C4-2B (cell line): ENCODE measurements around the gene SLC30A2.

Source experiments
- ZFX ChIP-seq: fragments of 450-650 bp; IDR thresholded peaks from 2 replicates; pipeline ENCODE4 v1.6.1; 2017
- TF ChIP-seq, protein P1 (sequence below): fragments of 450-650 bp; conservative IDR thresholded peaks from 2 replicates; pipeline ENCODE4 v1.5.1; 2017; ENCODE audit warnings: mild to moderate bottlenecking

DNA sequence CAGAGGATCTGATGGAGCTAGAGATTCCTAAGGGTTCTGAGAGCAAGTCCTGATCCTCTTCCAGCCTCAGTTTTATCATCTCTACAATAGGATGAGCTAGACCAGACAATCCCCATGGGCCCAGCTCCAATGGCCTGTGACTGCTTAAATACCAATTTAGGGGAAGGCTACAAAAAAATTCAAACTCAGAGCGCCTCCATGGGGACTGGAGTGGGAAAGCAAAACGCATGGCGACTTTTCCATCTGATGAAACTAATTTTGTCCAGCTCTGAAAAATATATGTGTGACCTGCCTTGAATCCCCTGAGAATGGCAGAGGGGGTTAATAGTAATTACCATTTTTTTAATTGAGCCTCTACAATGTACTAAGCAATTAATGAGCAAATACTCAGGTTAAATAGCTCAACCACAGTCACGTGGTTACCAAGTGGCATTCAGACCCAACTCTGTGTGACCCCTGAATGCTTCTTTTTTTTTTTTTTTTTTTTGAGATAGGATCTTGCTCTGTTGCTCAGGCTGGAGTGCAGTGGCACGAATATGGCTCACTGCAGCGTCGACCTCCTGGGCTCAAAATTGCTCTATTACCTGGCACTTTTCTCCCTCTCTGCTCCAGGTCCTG lies 15.9 kb downstream of the SLC30A2 start:
- TF ChIP-seq, protein P1, sequence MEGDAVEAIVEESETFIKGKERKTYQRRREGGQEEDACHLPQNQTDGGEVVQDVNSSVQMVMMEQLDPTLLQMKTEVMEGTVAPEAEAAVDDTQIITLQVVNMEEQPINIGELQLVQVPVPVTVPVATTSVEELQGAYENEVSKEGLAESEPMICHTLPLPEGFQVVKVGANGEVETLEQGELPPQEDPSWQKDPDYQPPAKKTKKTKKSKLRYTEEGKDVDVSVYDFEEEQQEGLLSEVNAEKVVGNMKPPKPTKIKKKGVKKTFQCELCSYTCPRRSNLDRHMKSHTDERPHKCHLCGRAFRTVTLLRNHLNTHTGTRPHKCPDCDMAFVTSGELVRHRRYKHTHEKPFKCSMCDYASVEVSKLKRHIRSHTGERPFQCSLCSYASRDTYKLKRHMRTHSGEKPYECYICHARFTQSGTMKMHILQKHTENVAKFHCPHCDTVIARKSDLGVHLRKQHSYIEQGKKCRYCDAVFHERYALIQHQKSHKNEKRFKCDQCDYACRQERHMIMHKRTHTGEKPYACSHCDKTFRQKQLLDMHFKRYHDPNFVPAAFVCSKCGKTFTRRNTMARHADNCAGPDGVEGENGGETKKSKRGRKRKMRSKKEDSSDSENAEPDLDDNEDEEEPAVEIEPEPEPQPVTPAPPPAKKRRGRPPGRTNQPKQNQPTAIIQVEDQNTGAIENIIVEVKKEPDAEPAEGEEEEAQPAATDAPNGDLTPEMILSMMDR, result no peak; the same call in 1 of the 2 replicates
- no peak for TF ChIP-seq ZFX
